Measurements from ENCODE around the gene SLC7A11.

The SLC7A11 gene

GRCh38 chr4:138242076-138242833 is at the start of gene SLC7A11:
Gene SLC7A11, minus strand, starts transcription at chr4:138242349. Its CDS starts 280 bp downstream, at chr4:138242069.
- DNase-seq: peak; percentile 32 to 78

- no peak for DNase-seq
These were observed 49.3 kb upstream of the SLC7A11 start for GRCh38 chr4:138291431-138291830.

GRCh38 chr4:138290805-138291204 is 48.7 kb upstream of the SLC7A11 start:
- no peak for DNase-seq

- DNase-seq: no peak
These were observed 37.1 kb upstream of the SLC7A11 start for GRCh38 chr4:138279286-138279685.

- no peak for DNase-seq
These were observed 35.0 kb upstream of the SLC7A11 start for GRCh38 chr4:138277133-138277532.

GRCh38 chr4:138275963-138276621 is 33.9 kb upstream of the SLC7A11 start:
- DNase-seq: no peak

- no peak for DNase-seq
These were observed 33.1 kb upstream of the SLC7A11 start for GRCh38 chr4:138275216-138275615.

- DNase-seq: no peak
These were observed 27.0 kb upstream of the SLC7A11 start for GRCh38 chr4:138269175-138269574.

GRCh38 chr4:138267835-138268234 is 25.7 kb upstream of the SLC7A11 start:
- no peak for DNase-seq

- no peak for DNase-seq
These were observed 24.8 kb upstream of the SLC7A11 start for GRCh38 chr4:138266948-138267347.

GRCh38 chr4:138263247-138263816 is 21.2 kb upstream of the SLC7A11 start:
- DNase-seq: no peak

- DNase-seq: no peak
These were observed 20.3 kb upstream of the SLC7A11 start for GRCh38 chr4:138262469-138262868.

GRCh38 chr4:138262030-138262429 is 19.9 kb upstream of the SLC7A11 start:
- DNase-seq: no peak

- no peak for DNase-seq
These were observed 17.7 kb upstream of the SLC7A11 start for GRCh38 chr4:138259824-138260223.

GRCh38 chr4:138259271-138259670 is 17.1 kb upstream of the SLC7A11 start:
- no peak for DNase-seq

- DNase-seq: no peak
These were observed 14.5 kb upstream of the SLC7A11 start for GRCh38 chr4:138256608-138257007.

- DNase-seq: no peak
These were observed 13.9 kb upstream of the SLC7A11 start for GRCh38 chr4:138255917-138256597.

- DNase-seq: no peak
These were observed 10.4 kb upstream of the SLC7A11 start for GRCh38 chr4:138252551-138252950.

GRCh38 chr4:138251938-138252337 is 9.8 kb upstream of the SLC7A11 start:
- no peak for DNase-seq

- no peak for DNase-seq
These were observed 7.0 kb upstream of the SLC7A11 start for GRCh38 chr4:138249132-138249531.

- DNase-seq: no peak
These were observed 5.9 kb upstream of the SLC7A11 start for GRCh38 chr4:138248058-138248457.

GRCh38 chr4:138247643-138248042 is 5.5 kb upstream of the SLC7A11 start:
- no peak for DNase-seq

- DNase-seq: no peak
These were observed 1.2 kb upstream of the SLC7A11 start for GRCh38 chr4:138243369-138243768.

GRCh38 chr4:138242834-138243156 is 646 bp upstream of the SLC7A11 start:
- DNase-seq: no peak

Measured in bone marrow (tissue), 2 donors.